GM12878 (cell line): ENCODE measurements around the gene UNKL. TPM values are rescaled to one million over a fixed set of nuclear protein-coding genes. Genes with fewer than 3 reads are reported as not detected.

Source experiments
- ATAC-seq: fragments of 200-7000 bp; cut with Tn5 transposase; 3 replicates; pipeline ENCODE4 v1.9.1; 2020; ENCODE audit warnings: mild to moderate bottlenecking, moderate library complexity
- BruUV-seq: library from RNA; stranded (reverse); fragments of 400-500 nt; replicated peaks from 2 replicates; lab custom pipeline; 2021; lab: Mats Ljungman, UMichigan
- CTCF ChIA-PET: fragments of 300-600 bp; sonication (Branson Sonifier 250); formaldehyde crosslinking; extraction: SDS; loops from one replicate; lab custom pipeline; 2021; ENCODE audit warnings: inconsistent platforms; lab: Yijun Ruan, JAX
- POLR2A ChIA-PET: fragments of 350-600 bp; formaldehyde crosslinking; extraction: SDS; loops from one replicate; lab custom pipeline; 2021; ENCODE audit warnings: inconsistent platforms; lab: Charles Lee
- RAD21 ChIA-PET: fragments of 300-600 bp; sonication (Branson Sonifier 250); formaldehyde crosslinking; loops from one replicate; lab custom pipeline; 2023; ENCODE audit warnings: antibody characterized with exemption; ENCODE audit not compliant: unreplicated experiment; lab: Charles Lee
- SMC1A ChIA-PET: fragments of 300-600 bp; sonication (Branson Sonifier 250); formaldehyde crosslinking; loops from one replicate; lab custom pipeline; 2023; ENCODE audit not compliant: unreplicated experiment, uncharacterized antibody; lab: Charles Lee
- DNase-seq: peaks from one replicate; pipeline ENCODE4 v3.0.0-alpha.2; 2011; ENCODE audit warnings: low read depth, low spot score
- FAIRE-seq: peaks from 3 replicates; lab custom pipeline; 2011; peaks lifted over from hg19 to GRCh38; lab: Jason Lieb, UNC
- H2AFZ ChIP-seq: 2 replicates; pipeline ENCODE4 v1.6.0; 2011; ENCODE audit warnings: low read depth, low read length, control low read depth; ENCODE audit not compliant: control insufficient read depth
- H3K27ac ChIP-seq: 2 replicates; pipeline ENCODE4 v1.5.1; 2011; ENCODE audit warnings: control low read depth; ENCODE audit not compliant: control insufficient read depth, insufficient read depth
- H3K27me3 ChIP-seq, 2 experiments: replicated peaks in 1 of 2; 2 replicates each; pipeline versions ENCODE4 v1.6.0 to v1.6.1; 2011; ENCODE audit warnings: low read length in 1 of 2; ENCODE audit not compliant: control insufficient read depth in 2 of 2, insufficient read depth in 2 of 2
- H3K36me3 ChIP-seq, 2 experiments: 2 replicates each; pipeline ENCODE4 v1.5.1; 2011; ENCODE audit warnings: low read length in 1 of 2; ENCODE audit not compliant: control insufficient read depth in 2 of 2, insufficient read depth in 2 of 2
- H3K4me1 ChIP-seq: 2 replicates; pipeline ENCODE4 v1.6.1; 2011; ENCODE audit warnings: mild to moderate bottlenecking, low read length, moderate library complexity, mixed read lengths; ENCODE audit not compliant: control insufficient read depth, insufficient read depth
- H3K4me2 ChIP-seq: 2 replicates; pipeline ENCODE4 v1.6.0; 2011; ENCODE audit warnings: control low read depth; ENCODE audit not compliant: control insufficient read depth, insufficient read depth
- H3K4me3 ChIP-seq: fragments of 200-600 bp; sonication (generic); 2 replicates; pipeline ENCODE4 v1.5.1; 2016
- H3K79me2 ChIP-seq: 2 replicates; pipeline ENCODE4 v1.6.0; 2011; ENCODE audit warnings: low read length; ENCODE audit not compliant: control insufficient read depth, insufficient read depth
- H3K9ac ChIP-seq: 2 replicates; pipeline ENCODE4 v1.8.0; 2011; ENCODE audit warnings: low read length, control low read depth, mixed read lengths; ENCODE audit not compliant: control insufficient read depth, insufficient read depth
- H3K9me3 ChIP-seq: replicated peaks from 3 replicates; pipeline ENCODE4 v1.5.1; 2011; ENCODE audit warnings: mild to moderate bottlenecking, low read length; ENCODE audit not compliant: control insufficient read depth, insufficient read depth
- H4K20me1 ChIP-seq: 2 replicates; pipeline ENCODE4 v1.6.0; 2011; ENCODE audit not compliant: control insufficient read depth, insufficient read depth
- BCL3 ChIP-seq: IDR thresholded peaks from 2 replicates; pipeline ENCODE4 v1.6.1; 2011; ENCODE audit warnings: borderline replicate concordance, low read depth, mild to moderate bottlenecking, moderate library complexity, low read length; ENCODE audit not compliant: insufficient read depth, poor library complexity, severe bottlenecking
- E4F1 ChIP-seq: fragments of 450-650 bp; IDR thresholded peaks from 2 replicates; pipeline ENCODE4 v1.6.1; 2018; ENCODE audit warnings: borderline replicate concordance, mild to moderate bottlenecking; ENCODE audit not compliant: partially characterized antibody
- ESRRA ChIP-seq: IDR thresholded peaks from 2 replicates; pipeline ENCODE4 v1.6.1; 2012; ENCODE audit warnings: mild to moderate bottlenecking, low read length, improper control_type of control experiment
- HDAC2 ChIP-seq: fragments of 200-600 bp; sonication (generic); IDR thresholded peaks from 2 replicates; pipeline ENCODE4 v1.6.1; 2017
- LARP7 ChIP-seq: fragments of 450-650 bp; IDR thresholded peaks from 2 replicates; pipeline ENCODE4 v1.6.1; 2017; ENCODE audit warnings: mild to moderate bottlenecking
- MEF2B ChIP-seq: fragments of 450-650 bp; IDR thresholded peaks from 2 replicates; pipeline ENCODE4 v1.6.1; 2018; ENCODE audit warnings: mild to moderate bottlenecking, moderate library complexity; ENCODE audit not compliant: partially characterized antibody, poor library complexity, severe bottlenecking
- NFYA ChIP-seq: IDR thresholded peaks from 2 replicates; pipeline ENCODE4 v1.6.1; 2011; ENCODE audit warnings: low read depth, mild to moderate bottlenecking, low read length, improper control_type of control experiment, borderline replicate concordance
- POLR2A ChIP-seq: IDR thresholded peaks from 2 replicates; pipeline ENCODE4 v1.6.1; 2011; ENCODE audit warnings: low read depth, mild to moderate bottlenecking, low read length
- POLR2AphosphoS2 ChIP-seq: IDR thresholded peaks from 2 replicates; pipeline ENCODE4 v1.6.1; 2011; ENCODE audit warnings: low read depth, mild to moderate bottlenecking, low read length, improper control_type of control experiment, moderate library complexity
- RAD51 ChIP-seq: fragments of 450-650 bp; IDR thresholded peaks from 2 replicates; pipeline ENCODE4 v1.6.1; 2016; ENCODE audit warnings: moderate library complexity, mild to moderate bottlenecking, inconsistent platforms
- TCF12 ChIP-seq: IDR thresholded peaks from 2 replicates; pipeline ENCODE4 v1.6.1; 2011; ENCODE audit warnings: low read depth, mild to moderate bottlenecking, low read length
- WGBS: methylation state at CpG from one replicate; pipeline ENCODE4 v1.1.6; 2016; ENCODE audit warnings: low lambda C conversion rate; ENCODE audit not compliant: insufficient replicate concordance, insufficient coverage; ENCODE audit errors: missing lambda C conversion rate; 5-methylcytosine and 5-hydroxymethylcytosine counted together
- in situ Hi-C: fragments of 300-500 bp; cut with MboI; formaldehyde crosslinking; loops from 9 replicates; pipeline ENCODE4 v1.14.3; 2018; ENCODE audit warnings: mixed read lengths
- intact Hi-C: fragments of 100-400 bp; cut with micrococcal nuclease; formaldehyde crosslinking; loops from one replicate; pipeline ENCODE4 v1.14.2; 2022; ENCODE audit not compliant: unreplicated experiment
- polyA plus RNA-seq, 11 experiments: library from polyadenylated mRNA; depleted of rRNA in 4 of 11; unstranded in 6 of 11; stranded (reverse) in 5 of 11; fragments of >200 nt; fragmentation: Nextera tagmentation in 4 of 11; fragmentation: Illumina TruSeq in 1 of 11; extraction: Ambion mirVana in 4 of 11; extraction: Trizol in 1 of 11; gene quantifications; 1 replicate in 1 of 11; 2 replicates in 10 of 11; pipeline versions ENCODE4 v1.2.1 to v1.2.3, GENCODE V29; 2011 to 2016; ENCODE audit warnings: inconsistent platforms in 2 of 11, missing spikeins in 2 of 11, low read depth in 1 of 11
- total RNA-seq, 4 experiments: library from RNA; depleted of rRNA in 3 of 4; stranded (reverse); fragments of >200 nt in 3 of 4; fragmentation: Illumina TruSeq in 1 of 4; extraction: Trizol in 1 of 4; gene quantifications; 2 replicates each; pipeline versions ENCODE4 v1.2.1 to v1.2.3, GENCODE V29; 2013 to 2021

Gene UNKL
- total and polyA plus RNA-seq, 10 of the 15 experiments (the other 5 are each of a cell fraction or from before 2014, with no cell fraction given): 0.40 to 21.6 (median 9.1) TPM

DNA sequence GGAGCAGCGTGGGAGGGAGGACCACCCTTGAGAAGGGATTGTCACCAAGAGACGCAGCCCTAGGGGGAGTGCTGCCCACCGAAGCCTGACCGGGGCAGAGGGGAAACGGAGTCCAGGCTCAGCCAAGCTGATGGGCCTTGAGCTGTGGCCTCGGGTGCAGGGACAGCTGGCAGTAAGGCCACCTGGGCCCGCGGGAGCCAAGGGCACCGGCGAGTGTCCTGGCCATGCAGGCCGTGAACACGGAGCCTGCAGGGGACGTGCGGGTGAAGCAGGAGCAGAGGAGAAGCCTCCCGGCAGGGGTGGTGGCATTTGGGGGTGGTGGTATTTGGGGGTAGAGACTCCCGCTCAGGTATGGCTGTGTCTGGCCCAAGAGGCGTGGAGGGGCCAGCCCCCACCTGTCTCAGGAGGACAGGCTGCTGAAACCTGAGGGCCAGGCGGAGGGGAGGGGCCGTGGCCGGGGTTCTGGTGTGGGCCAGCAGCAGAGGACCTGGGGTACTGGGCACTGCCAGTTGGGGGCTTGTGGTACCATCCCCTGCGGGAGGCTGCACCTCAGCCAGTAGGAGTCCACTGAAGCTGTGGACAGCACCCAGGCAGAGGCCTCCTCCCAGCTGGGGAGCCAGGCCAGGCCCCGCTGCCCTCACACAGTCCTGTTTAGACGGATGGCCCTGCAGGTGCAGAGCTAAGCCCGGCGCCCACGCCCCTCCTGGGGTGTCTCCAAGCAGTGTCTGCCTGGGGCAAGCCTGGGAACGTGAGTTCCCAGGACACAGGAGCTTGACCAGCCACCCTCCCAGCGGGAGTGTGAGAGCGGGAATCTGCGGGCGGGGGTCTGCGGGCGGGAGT is 58.2 kb downstream of the UNKL start:
- no TSS peak for BruUV-seq
- SMC1A ChIA-PET: no interaction called here
- POLR2A ChIA-PET: no interaction called here
- Histone ChIP-seq H3K4me3 (no peak overlapping the region), H3K4me1 (no peaks in the 10 kb centered on the region), H4K20me1 (no peaks in the 10 kb centered on the region), H3K9ac (no peak overlapping the region), H3K9me3 (no peaks in the 10 kb centered on the region), H3K27ac (no peak overlapping the region), H3K4me2 (no peak overlapping the region), H3K27me3 (no peaks in the 10 kb centered on the region), H2AFZ (no peak overlapping the region), H3K79me2 (peaks cover 17% of the 10 kb centered on the region), H3K36me3 (no peaks in the 10 kb centered on the region; a peak in 2 of 4 replicates)
- DNase-seq (no peak), FAIRE-seq (no peak), ATAC-seq (no peak)
- intact Hi-C loops (no loop called here), in situ Hi-C loops (no loop called here)
- 0 out of 2 replicates have a peak, but pooled peaks have one; percentile 6 for TF ChIP-seq POLR2A
- TF ChIP-seq BCL3: no peak
- CTCF ChIA-PET: no interaction called here
- WGBS: 73% methylated on average over 28 of the region's 33 CpGs
- RAD21 ChIA-PET: no interaction called here

GRCh38 chr16:1355591-1355990 is 58.9 kb downstream of the UNKL start:
- H3K4me2 ChIP-seq: no peak overlapping the region
- in situ Hi-C loops (no loop called here), intact Hi-C loops (no loop called here)
- peaks cover 3% of the 10 kb centered on the region; the same call in 1 of the 2 replicates for H3K4me1 ChIP-seq
- H3K4me3 ChIP-seq: no peak overlapping the region
- H3K79me2 ChIP-seq: peaks cover 24% of the 10 kb centered on the region
- no peak overlapping the region for H2AFZ ChIP-seq
- no peaks in the 10 kb centered on the region for H4K20me1 ChIP-seq
- ChIA-PET SMC1A (no interaction called here), POLR2A (no interaction called here), CTCF (interaction anchor here (0.7 kb wide), 1 partner anchor 8 kb away, joined by 4 read pairs; no protein-coding TSS in a partner anchor), RAD21 (no interaction called here)
- WGBS: 88% methylated on average over 15 of the region's 15 CpGs
- DNase-seq (no peak), FAIRE-seq (no peak), ATAC-seq (no peak)
- no TSS peak for BruUV-seq
- no peaks in the 10 kb centered on the region; a peak in 1 of 4 replicates for H3K36me3 ChIP-seq
- no peaks in the 10 kb centered on the region for H3K9me3 ChIP-seq
- no peak overlapping the region for H3K27ac ChIP-seq
- no peak overlapping the region for H3K9ac ChIP-seq
- no peaks in the 10 kb centered on the region for H3K27me3 ChIP-seq
- TF ChIP-seq TCF12 (no peak), MEF2B (no peak), ESRRA (no peak), HDAC2 (no peak), NFYA (no peak), POLR2AphosphoS2 (no peak), RAD51 (no peak), E4F1 (no peak), LARP7 (no peak)
